Neural progenitor cell (in vitro differentiated cells): ENCODE results near the gene ELF1.

Experiments
- EZH2 ChIP-seq: fragments of 200-600 bp; sonication (generic); IDR thresholded peaks from 2 replicates; pipeline ENCODE4 v1.6.1; 2017; ENCODE audit warnings: antibody characterized with exemption, mild to moderate bottlenecking, moderate library complexity
- EZH2phosphoT487 ChIP-seq: fragments of 200-600 bp; sonication (generic); IDR thresholded peaks from 2 replicates; pipeline ENCODE4 v1.6.1; 2017; ENCODE audit warnings: antibody characterized with exemption
- TF ChIP-seq, protein P1 (sequence below): fragments of 200-600 bp; sonication (generic); IDR thresholded peaks from 2 replicates; pipeline ENCODE4 v1.5.1; 2017; ENCODE audit warnings: antibody characterized with exemption, mild to moderate bottlenecking

DNA sequence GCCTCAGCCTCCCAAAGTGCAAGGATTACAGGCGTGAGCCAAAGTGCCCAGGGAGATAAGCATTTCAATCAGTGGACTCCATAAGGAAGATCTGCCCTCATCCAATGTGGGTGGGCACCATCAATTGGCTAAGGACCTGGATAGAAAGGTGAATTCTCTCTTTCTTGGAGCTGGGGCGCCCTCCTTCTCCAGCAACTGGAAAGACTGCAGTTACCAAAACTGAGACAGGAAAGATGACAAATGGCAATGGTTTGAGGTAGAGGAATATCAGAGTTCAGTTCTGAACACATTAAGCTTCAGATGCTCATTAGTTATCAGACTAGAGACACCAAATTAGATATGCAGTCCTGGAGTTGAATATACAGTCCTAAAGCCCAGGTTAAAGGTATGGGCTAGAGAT, 10.5 kb upstream of the ELF1 start:
- TF ChIP-seq, protein P1, sequence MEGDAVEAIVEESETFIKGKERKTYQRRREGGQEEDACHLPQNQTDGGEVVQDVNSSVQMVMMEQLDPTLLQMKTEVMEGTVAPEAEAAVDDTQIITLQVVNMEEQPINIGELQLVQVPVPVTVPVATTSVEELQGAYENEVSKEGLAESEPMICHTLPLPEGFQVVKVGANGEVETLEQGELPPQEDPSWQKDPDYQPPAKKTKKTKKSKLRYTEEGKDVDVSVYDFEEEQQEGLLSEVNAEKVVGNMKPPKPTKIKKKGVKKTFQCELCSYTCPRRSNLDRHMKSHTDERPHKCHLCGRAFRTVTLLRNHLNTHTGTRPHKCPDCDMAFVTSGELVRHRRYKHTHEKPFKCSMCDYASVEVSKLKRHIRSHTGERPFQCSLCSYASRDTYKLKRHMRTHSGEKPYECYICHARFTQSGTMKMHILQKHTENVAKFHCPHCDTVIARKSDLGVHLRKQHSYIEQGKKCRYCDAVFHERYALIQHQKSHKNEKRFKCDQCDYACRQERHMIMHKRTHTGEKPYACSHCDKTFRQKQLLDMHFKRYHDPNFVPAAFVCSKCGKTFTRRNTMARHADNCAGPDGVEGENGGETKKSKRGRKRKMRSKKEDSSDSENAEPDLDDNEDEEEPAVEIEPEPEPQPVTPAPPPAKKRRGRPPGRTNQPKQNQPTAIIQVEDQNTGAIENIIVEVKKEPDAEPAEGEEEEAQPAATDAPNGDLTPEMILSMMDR = peak; percentile 49
- TF ChIP-seq EZH2 (no peak), EZH2phosphoT487 (no peak)
